Lower lobe of right lung (tissue), 2 donors: ENCODE data around the gene SUMO3. TPM values are rescaled to one million over a fixed set of nuclear protein-coding genes. Genes with fewer than 3 reads are reported as not detected.

Experiments
- ATAC-seq, 2 donors: fragments of 200-7000 bp; cut with Tn5 transposase; one replicate each; pipeline ENCODE4 v1.9.1; 2020 to 2022; ENCODE audit warnings: mild to moderate bottlenecking in 2 of 2, moderate library complexity in 2 of 2
- DNase-seq: peaks from one replicate; pipeline ENCODE4 v3.0.0-alpha.2; 2020
- H3K27ac ChIP-seq: fragments of 200-600 bp; one replicate; pipeline ENCODE4 v1.8.0; 2022
- H3K27me3 ChIP-seq: fragments of 200-600 bp; one replicate; pipeline ENCODE4 v1.8.0; 2022; ENCODE audit warnings: low read depth
- H3K36me3 ChIP-seq: fragments of 200-600 bp; one replicate; pipeline ENCODE4 v1.8.0; 2022; ENCODE audit warnings: mild to moderate bottlenecking
- H3K4me1 ChIP-seq: fragments of 200-600 bp; one replicate; pipeline ENCODE4 v1.8.0; 2022
- H3K4me3 ChIP-seq: fragments of 200-600 bp; one replicate; pipeline ENCODE4 v1.8.0; 2022; ENCODE audit warnings: mild to moderate bottlenecking
- H3K9me3 ChIP-seq: fragments of 200-600 bp; one replicate; pipeline ENCODE4 v1.8.0; 2022
- CTCF ChIP-seq: fragments of 200-600 bp; IDR thresholded peaks from one replicate; pipeline ENCODE4 v1.8.0; 2022; ENCODE audit warnings: antibody characterized with exemption, mild to moderate bottlenecking
- intact Hi-C: fragments of 100-400 bp; cut with DNase I; formaldehyde crosslinking; loops from one replicate; pipeline ENCODE4 v1.11.0; 2022
- total RNA-seq: library from RNA; stranded (reverse); fragmentation: NEBNext Ultra II Directional; extraction: Animal tissue kit (Norgen Biotek cat#: 25700); gene quantifications from one replicate; pipeline ENCODE4 v1.2.1, GENCODE V29; 2021
- donor health status: DM: no; HTN: yes; CAD: no; lungs with severe emphysema.

The SUMO3 gene
- total RNA-seq, 1 donor from 2014 or later, result 88.2 TPM

- H3K4me3 ChIP-seq, result no peak overlapping the region
- H3K27ac ChIP-seq, result no peak overlapping the region
- H3K36me3 ChIP-seq, result no peaks in the 10 kb centered on the region
- DNase-seq, result no peak
- intact Hi-C loops, result no loop called here
- peaks cover 3% of the 10 kb centered on the region for H3K9me3 ChIP-seq
- no peak for ATAC-seq
- TF ChIP-seq CTCF, result no peak
- no peaks in the 10 kb centered on the region for H3K27me3 ChIP-seq
- no peaks in the 10 kb centered on the region for H3K4me1 ChIP-seq
Observed at GRCh38 chr21:44757731-44758130, 60.1 kb downstream of the SUMO3 start.

- DNase-seq (no peak), ATAC-seq (no peak)
- Histone ChIP-seq H3K9me3 (peaks cover 3% of the 10 kb centered on the region), H3K36me3 (no peaks in the 10 kb centered on the region), H3K4me1 (no peaks in the 10 kb centered on the region), H3K4me3 (no peak overlapping the region), H3K27me3 (no peaks in the 10 kb centered on the region), H3K27ac (no peak overlapping the region)
- no peak for TF ChIP-seq CTCF
- intact Hi-C loops, result no loop called here
Observed at GRCh38 chr21:44756423-44757185, 61.3 kb downstream of the SUMO3 start.

Other genes with a start within 250 kb of the SUMO3 start
- gene KRTAP10-4, start 244.3 kb downstream of the SUMO3 start, total RNA-seq, result not detected
- not detected for gene KRTAP10-5, start 237.5 kb downstream of the SUMO3 start, total RNA-seq
- gene KRTAP10-6, start 225.6 kb downstream of the SUMO3 start, total RNA-seq, result not detected
- gene KRTAP10-7, start 217.5 kb downstream of the SUMO3 start, total RNA-seq, result not detected
- gene KRTAP10-8, start 206.0 kb downstream of the SUMO3 start, total RNA-seq, result not detected
- not detected for gene KRTAP10-9, start 191.0 kb downstream of the SUMO3 start, total RNA-seq
- gene KRTAP10-10, start 180.7 kb downstream of the SUMO3 start, total RNA-seq, result not detected
- not detected for gene KRTAP10-11, start 171.6 kb downstream of the SUMO3 start, total RNA-seq
- not detected for gene KRTAP12-4, start 163.4 kb downstream of the SUMO3 start, total RNA-seq
- not detected for gene KRTAP12-3, start 160.1 kb downstream of the SUMO3 start, total RNA-seq
- not detected for gene KRTAP12-2, start 151.1 kb downstream of the SUMO3 start, total RNA-seq
- gene KRTAP12-1, start 135.9 kb downstream of the SUMO3 start, total RNA-seq, result not detected
- gene KRTAP10-12, start 120.9 kb downstream of the SUMO3 start, total RNA-seq, result not detected
- gene TSPEAR, start 106.5 kb downstream of the SUMO3 start, total RNA-seq, result 0.27 TPM
- 76.9 TPM for gene UBE2G2, start 16.2 kb downstream of the SUMO3 start, total RNA-seq
- gene PTTG1IP, start 55.6 kb upstream of the SUMO3 start, total RNA-seq, result 209 TPM
- gene ITGB2, start 102.8 kb upstream of the SUMO3 start, total RNA-seq, result 468 TPM
- gene SLX9, start 122.0 kb upstream of the SUMO3 start, total RNA-seq, result 15.7 TPM